ENCODE results near the gene TCP1.
"Not testable (repeated sequence)": the region's sequence is repeated elsewhere in the genome, so short reads cannot be mapped to it uniquely, and the experiment has no call there.

The TCP1 gene

GRCh38 chr6:159817951-159818739 is 28.7 kb upstream of the TCP1 start:
- no peak for DNase-seq (ENCODE audit: low spot score)

GRCh38 chr6:159816775-159817174 is 27.4 kb upstream of the TCP1 start:
- DNase-seq (ENCODE audit: low spot score) = not testable (repeated sequence)

GRCh38 chr6:159815410-159815809 is 26.0 kb upstream of the TCP1 start:
- no peak for DNase-seq (ENCODE audit: low spot score)

DNA sequence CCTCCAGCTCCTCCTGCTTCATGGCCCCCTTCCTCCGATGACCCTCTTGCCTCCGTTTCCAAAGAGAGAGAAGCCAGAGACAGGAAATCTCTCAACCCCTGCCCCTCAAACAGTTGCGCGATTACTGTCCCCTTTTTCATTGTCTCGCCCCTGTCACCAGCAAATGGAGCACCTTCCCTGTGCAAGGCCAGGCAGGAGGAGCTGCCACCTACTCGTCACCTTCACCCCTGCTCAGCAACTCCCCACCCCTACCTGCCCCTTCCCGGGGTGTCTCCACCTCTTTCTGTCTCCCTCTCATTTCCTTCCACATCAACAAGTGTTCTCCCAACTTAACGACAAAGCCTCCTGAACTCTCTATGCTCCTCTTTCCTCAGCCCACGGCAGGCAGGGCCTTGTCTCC is 24.4 kb upstream of the TCP1 start:
- no peak for DNase-seq (ENCODE audit: low spot score)

GRCh38 chr6:159809149-159809548 is 19.7 kb upstream of the TCP1 start:
- DNase-seq (ENCODE audit: low spot score) = no peak

DNA sequence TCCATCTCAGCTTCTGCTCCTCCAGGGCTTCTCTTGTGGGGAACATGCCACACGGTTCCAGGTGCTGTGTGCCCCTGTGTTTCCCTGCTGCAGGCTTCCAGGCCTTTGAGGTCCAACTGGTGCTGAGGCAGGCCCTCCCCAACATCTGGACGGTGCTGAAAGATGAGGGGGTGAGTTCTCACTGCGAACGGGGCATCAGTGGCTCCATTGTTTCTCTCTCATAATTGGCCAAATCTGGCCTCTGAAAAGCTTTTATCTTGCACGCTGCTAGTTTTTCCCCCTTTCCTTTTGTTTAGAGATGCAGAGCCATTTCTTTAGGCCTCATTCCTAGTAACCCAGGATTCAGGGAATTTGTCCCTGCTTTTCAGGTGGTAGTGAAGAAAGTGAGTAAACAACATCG is 19.2 kb upstream of the TCP1 start:
- DNase-seq (ENCODE audit: low spot score) = no peak

- no peak for DNase-seq (ENCODE audit: low spot score)
These were observed 17.9 kb upstream of the TCP1 start for GRCh38 chr6:159807150-159807858.

DNA sequence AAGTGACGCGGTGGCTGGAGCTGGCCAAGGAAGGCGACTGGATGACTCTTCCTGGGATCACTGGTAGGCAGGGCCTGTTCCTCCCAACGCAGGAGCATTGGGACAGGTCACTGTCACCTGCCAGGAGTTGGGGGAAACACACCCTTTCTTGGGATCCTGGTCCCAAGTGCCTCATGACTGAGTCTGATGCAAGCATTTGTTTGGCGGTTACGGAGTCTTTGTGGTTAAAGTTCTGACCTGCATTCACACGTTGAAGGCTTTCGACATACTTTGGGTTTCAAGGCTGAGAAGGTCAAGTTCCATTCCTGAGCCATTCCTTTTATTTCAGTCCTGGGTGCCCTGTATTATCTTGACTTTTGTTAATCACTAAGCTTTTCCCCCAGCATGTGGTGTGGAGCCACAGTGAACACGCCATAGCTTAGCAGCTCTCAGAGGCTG is 16.6 kb upstream of the TCP1 start:
- DNase-seq (ENCODE audit: low spot score) = no peak

- DNase-seq (ENCODE audit: low spot score) = no peak
These were observed 16.1 kb upstream of the TCP1 start for GRCh38 chr6:159805440-159806020.

GRCh38 chr6:159804504-159804903 is 15.1 kb upstream of the TCP1 start:
- DNase-seq (ENCODE audit: low spot score) = no peak

DNA sequence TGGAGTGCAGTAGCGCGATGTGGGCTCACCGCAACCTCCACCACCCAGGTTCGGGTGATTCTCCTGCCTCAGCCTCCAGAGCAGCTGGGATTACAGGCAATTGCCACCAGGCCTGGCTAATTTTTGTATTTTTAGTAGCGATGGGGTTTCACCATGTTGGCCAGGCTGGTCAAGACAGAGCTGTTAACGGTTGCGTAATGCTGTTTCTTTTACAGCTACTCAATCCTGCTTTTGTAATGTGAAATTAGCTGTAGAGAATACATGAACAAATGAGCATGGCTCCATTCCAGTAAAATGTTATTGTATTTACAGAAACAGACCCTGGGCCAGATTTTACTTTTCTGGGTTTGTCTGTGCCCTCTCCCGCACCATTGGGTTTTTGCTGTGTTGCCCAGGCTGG is 12.5 kb upstream of the TCP1 start:
- DNase-seq (ENCODE audit: low spot score) = no peak

GRCh38 chr6:159800141-159800865 is 10.9 kb upstream of the TCP1 start, which contains the start of gene PNLDC1:
Gene PNLDC1 (plus strand): TSS chr6:159800276. CDS start chr6:159800308, 32 bp downstream.
- DNase-seq (ENCODE audit: low spot score) = no peak

DNA sequence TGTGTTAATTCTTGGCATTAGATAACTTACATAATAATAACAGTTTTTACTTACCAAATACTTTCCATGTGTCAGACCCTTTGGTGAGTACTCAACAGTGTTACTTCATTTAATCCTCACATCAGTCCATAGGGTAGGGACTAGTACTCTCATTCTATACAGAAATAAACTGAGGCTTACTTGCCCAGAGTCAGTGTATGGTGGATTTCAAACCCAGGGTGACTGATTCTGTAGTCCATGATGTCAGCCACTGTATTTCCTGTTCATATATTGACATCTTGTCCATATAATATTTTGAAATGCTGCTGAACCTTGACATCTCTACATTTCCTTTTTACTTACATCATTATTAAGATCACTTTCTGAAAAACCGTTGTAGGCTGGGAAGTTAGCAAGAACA is 8.2 kb upstream of the TCP1 start:
- DNase-seq (ENCODE audit: low spot score) = no peak

DNA sequence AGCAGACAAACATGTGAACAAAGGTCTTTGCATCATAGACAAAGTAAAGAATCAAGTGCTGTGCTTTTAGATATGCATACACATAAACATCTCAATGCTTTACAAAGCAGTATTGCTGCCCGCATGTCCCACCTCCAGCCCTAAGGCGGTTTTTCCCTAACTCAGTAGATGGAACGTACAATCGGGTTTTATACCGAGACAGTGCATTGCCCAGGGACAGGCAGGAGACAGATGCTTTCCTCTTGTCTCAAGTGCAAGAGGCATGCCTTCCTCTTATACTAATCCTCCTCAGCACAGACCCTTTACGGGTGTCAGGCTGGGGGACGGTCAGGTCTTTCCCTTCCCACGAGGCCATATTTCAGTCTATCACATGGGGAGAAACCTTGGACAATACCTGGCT is 5.6 kb upstream of the TCP1 start:
- DNase-seq (ENCODE audit: low spot score) = not testable (repeated sequence)

DNA sequence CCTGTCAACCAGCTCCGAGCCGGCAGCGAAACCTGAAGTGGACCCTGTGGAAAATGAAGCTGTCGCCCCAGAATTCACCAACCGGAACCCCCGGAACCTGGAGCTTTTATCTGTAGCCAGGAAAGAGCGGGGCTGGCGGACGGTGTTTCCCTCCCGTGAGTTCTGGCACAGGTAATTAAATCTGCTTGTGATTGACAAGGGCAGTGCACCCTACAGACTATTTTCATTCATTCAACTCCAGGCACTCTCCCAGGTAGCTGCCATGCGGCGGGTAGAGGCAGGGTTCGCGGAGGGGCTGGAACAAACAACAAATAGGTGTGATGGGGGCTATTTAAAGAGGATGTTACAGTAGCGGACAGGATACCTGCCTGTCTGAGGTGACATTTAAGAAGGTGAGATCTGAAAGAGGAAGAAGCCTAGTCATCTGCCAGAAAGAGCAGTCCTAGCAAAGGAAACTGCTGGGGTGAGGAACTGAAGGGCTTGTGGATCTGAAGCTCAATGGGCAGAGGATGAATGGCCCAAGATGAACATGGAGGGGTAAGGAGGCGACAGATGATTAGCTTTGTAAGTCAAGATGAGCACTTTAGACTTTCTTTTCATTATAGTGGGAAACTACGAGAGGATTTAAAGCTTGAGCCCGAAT is 1.7 kb upstream of the TCP1 start:
- no peak for DNase-seq (ENCODE audit: low spot score)

DNA sequence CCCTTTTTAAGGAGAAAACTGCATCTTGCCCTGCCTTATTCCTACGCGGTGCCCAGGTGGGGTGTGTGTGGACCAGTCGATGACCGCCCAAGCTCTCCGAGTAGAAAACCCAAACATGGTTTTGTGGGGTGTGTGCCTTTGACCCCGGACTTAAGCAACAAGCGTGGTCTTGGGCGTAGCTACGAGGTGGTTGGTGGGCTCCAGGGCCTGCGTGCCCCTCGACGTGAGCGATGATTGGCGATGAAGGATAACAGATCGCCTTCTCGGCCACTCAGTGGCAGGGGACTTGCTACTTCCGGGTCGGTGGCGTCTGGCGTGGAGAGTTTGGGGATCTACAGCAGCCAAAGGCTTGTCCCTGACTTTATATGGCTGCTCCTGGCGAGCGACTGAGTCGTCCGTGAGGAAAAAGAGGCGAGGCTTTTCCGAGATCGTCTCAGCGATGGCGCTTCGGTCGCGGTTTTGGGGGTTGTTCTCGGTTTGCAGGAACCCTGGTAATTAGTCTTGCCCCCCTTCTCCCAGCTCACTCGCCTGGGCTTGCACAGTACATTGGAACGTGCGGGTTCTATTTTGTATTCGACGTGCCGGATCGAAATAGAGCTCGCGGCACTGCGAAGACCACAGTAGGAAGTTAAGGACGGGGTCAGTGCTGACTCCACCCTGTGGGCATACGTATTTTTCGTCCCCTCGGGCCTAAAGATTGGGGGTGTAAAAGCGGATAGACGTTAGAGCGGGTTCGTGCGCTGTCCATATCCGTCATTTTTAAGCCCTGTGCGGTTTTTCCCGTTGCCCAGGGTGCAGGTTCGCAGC is 950 bp upstream of the TCP1 start, which contains the start of gene MRPL18:
TSS of gene MRPL18 (plus strand) at position 319 of the 807 bp plus-strand sequence. CDS start at position 440, 121 bp downstream.
- peak; percentile 97 for DNase-seq (ENCODE audit: low spot score)

DNA sequence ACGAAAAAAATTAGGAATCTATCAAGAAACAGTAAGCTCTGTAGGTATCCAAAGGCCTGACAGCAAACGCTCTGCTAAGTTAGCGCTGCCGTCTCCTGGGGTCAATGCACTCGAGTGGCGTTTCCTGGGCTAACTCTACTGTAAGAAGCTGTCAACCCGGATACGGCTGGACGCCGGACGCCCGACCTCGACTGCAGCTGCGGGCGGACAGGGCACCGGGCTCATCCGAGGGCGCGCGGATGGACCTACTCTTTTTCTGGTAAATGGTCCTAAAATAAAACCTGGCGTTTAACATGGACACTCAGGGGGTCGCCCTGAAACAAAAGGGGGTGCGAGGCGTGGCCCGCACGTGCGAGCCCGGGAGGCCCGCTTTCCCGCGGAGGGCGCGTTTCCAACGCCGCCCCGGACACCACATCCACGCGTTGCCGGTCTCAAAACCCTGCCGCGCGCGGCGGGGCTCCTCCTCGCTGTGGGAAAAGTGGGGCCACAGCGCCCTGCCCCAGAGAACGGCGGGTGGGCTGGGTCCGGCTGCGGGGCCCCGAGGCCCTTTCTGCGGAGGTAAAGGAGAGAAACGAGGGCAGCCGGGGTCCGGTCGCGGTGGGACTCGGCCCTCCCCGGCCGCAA is 537 bp downstream of the TCP1 start:
- peak; percentile 41 for DNase-seq (ENCODE audit: low spot score)

DNA sequence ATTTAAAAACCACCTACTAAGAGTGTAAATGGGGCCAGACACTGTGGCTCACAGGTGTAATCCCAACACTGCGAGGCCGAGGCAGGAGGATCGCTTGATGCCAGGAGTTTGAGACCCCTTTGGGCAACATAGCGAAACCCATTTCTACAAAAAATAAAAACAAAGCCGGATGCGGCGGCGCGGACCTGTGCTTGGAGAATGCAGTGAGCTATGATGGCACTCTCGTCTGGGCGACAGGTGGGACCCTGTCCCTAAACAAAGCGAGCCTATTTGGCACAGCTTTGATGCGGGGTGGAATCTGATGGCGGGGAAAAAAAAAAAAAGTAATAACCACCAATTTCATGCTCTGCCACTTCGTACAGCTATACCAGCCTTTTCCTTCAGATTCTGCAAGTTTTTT is 1.1 kb downstream of the TCP1 start:
- no peak for DNase-seq (ENCODE audit: low spot score)

GRCh38 chr6:159778542-159779103 is 10.8 kb downstream of the TCP1 start:
- no peak for DNase-seq (ENCODE audit: low spot score)

GRCh38 chr6:159778131-159778530 is 11.3 kb downstream of the TCP1 start:
- no peak for DNase-seq (ENCODE audit: low spot score)

All from AG08395 (cell line).